ENCODE data around the gene ZNF267. TPM values are rescaled to one million over a fixed set of nuclear protein-coding genes. Genes with fewer than 3 reads are reported as not detected.

The ZNF267 gene
- total RNA-seq, 1 experiment from 2014 or later: 15.9 TPM

GRCh38 chr16:31860508-31860907 is 13.1 kb upstream of the ZNF267 start:
- POLR2A ChIA-PET: no interaction called here
- CTCF ChIA-PET: no interaction called here
- Histone ChIP-seq H4K20me1 (ENCODE audit: insufficient read depth) (no peaks in the 10 kb centered on the region), H3K4me2 (ENCODE audit: low read length) (no peak overlapping the region), H2AFZ (ENCODE audit: low read depth, low read length, poor library complexity, severe bottlenecking) (no peak overlapping the region), H3K79me2 (ENCODE audit: insufficient read depth, low read length) (no peaks in the 10 kb centered on the region), H3K27ac (ENCODE audit: low read depth, low read length) (no peak overlapping the region), H3K9me2 (ENCODE audit: insufficient read depth) (no peaks in the 10 kb centered on the region), H3K4me3 (replicated peaks in 1 of 2; ENCODE audit: low read depth in 1 of 2, low read length in 2 of 2) (no peak overlapping the region), H3K4me1 (ENCODE audit: control insufficient read depth in 1 of 2, insufficient read depth in 2 of 2, low read length in 2 of 2) (no peaks in the 10 kb centered on the region), H3K27me3 (ENCODE audit: insufficient read depth, low read length) (peaks cover 3% of the 10 kb centered on the region; the same call in 1 of the 2 replicates), H3K36me3 (ENCODE audit: control insufficient read depth in 1 of 2, insufficient read depth in 2 of 2, low read length in 2 of 2) (no peaks in the 10 kb centered on the region), H3K9me3 (ENCODE audit: control insufficient read depth in 1 of 2, insufficient read depth in 1 of 2, low read depth in 1 of 2, low read length in 2 of 2) (no peaks in the 10 kb centered on the region), H3K9ac (ENCODE audit: low read length) (no peak overlapping the region)
- no peak for TF ChIP-seq JUND (IDR thresholded peaks at IDR 0.05)
- TF ChIP-seq CEBPB (IDR thresholded peaks at IDR 0.05; ENCODE audit: low read depth): no peak
- TF ChIP-seq POLR2A (IDR thresholded peaks at IDR 0.05; ENCODE audit: borderline replicate concordance, extremely low read depth, insufficient read depth, insufficient read length): no peak
- DNase-seq (ENCODE audit: low read depth, low spot score): no peak
- no TSS peak for BruUV-seq (replicated peaks)
- ATAC-seq: no peak
- intact Hi-C loops (cut with micrococcal nuclease): no loop called here
- RAD21 ChIA-PET (ENCODE audit: low non-redundant PET in 1 of 2, low total read pairs in 2 of 2, uncharacterized antibody in 2 of 2, unreplicated experiment in 2 of 2): no interaction called here

- no peak for ATAC-seq
- DNase-seq (ENCODE audit: low read depth, low spot score): no peak
- intact Hi-C loops (cut with micrococcal nuclease): no loop called here
- Histone ChIP-seq H3K9ac (ENCODE audit: low read length) (no peak overlapping the region), H3K27me3 (ENCODE audit: insufficient read depth, low read length) (peaks cover 3% of the 10 kb centered on the region; the same call in 1 of the 2 replicates), H2AFZ (ENCODE audit: low read depth, low read length, poor library complexity, severe bottlenecking) (no peak overlapping the region), H3K79me2 (ENCODE audit: insufficient read depth, low read length) (no peaks in the 10 kb centered on the region), H3K4me2 (ENCODE audit: low read length) (no peak overlapping the region), H3K4me3 (replicated peaks in 1 of 2; ENCODE audit: low read depth in 1 of 2, low read length in 2 of 2) (no peak overlapping the region), H3K9me2 (ENCODE audit: insufficient read depth) (no peaks in the 10 kb centered on the region), H3K27ac (ENCODE audit: low read depth, low read length) (no peak overlapping the region), H4K20me1 (ENCODE audit: insufficient read depth) (no peaks in the 10 kb centered on the region), H3K4me1 (ENCODE audit: control insufficient read depth in 1 of 2, insufficient read depth in 2 of 2, low read length in 2 of 2) (no peaks in the 10 kb centered on the region), H3K36me3 (ENCODE audit: control insufficient read depth in 1 of 2, insufficient read depth in 2 of 2, low read length in 2 of 2) (no peaks in the 10 kb centered on the region), H3K9me3 (ENCODE audit: control insufficient read depth in 1 of 2, insufficient read depth in 1 of 2, low read depth in 1 of 2, low read length in 2 of 2) (no peaks in the 10 kb centered on the region)
- BruUV-seq (replicated peaks): no TSS peak
- CTCF ChIA-PET: no interaction called here
- RAD21 ChIA-PET (ENCODE audit: low non-redundant PET in 1 of 2, low total read pairs in 2 of 2, uncharacterized antibody in 2 of 2, unreplicated experiment in 2 of 2): no interaction called here
- TF ChIP-seq EGR1 (IDR thresholded peaks at IDR 0.05; ENCODE audit: low read depth) (no peak), MAX (IDR thresholded peaks at IDR 0.05) (no peak), POLR2AphosphoS5 (IDR thresholded peaks at IDR 0.05; ENCODE audit: low read depth, low read length) (no peak), REST (IDR thresholded peaks at IDR 0.05; ENCODE audit: low read depth) (no peak), CBX3 (IDR thresholded peaks at IDR 0.05; ENCODE audit: low read depth) (no peak), JUND (IDR thresholded peaks at IDR 0.05) (no peak), CTCF (IDR thresholded peaks at IDR 0.05 in 2 of 3, conservative IDR thresholded peaks at IDR 0.05 in 1 of 3; ENCODE audit: borderline replicate concordance in 1 of 3, insufficient read depth in 1 of 3, low read depth in 2 of 3, low read length in 2 of 3) (no peak), ZBTB33 (IDR thresholded peaks at IDR 0.05; ENCODE audit: extremely low read depth, insufficient replicate concordance, low read length) (no peak), SIN3A (IDR thresholded peaks at IDR 0.05; ENCODE audit: low read depth) (no peak), RAD21 (IDR thresholded peaks at IDR 0.05; ENCODE audit: low read depth) (no peak), TCF7L2 (IDR thresholded peaks at IDR 0.05; ENCODE audit: borderline replicate concordance, extremely low read depth, insufficient read depth, insufficient read length) (no peak), POLR2A (IDR thresholded peaks at IDR 0.05; ENCODE audit: borderline replicate concordance, extremely low read depth, insufficient read depth, insufficient read length) (no peak)
- POLR2A ChIA-PET: no interaction called here
These were observed 12.2 kb upstream of the ZNF267 start for GRCh38 chr16:31861455-31861854.

Data from HCT116 (cell line).